T-helper 2 cell treated with Interferon-gamma antibody and Interleukin-4, amounts not matched to agents 5 μg/mL and 100 μg/mL, for 36 hours (primary cell): ENCODE measurements around the gene CHMP1B.

Source experiments
- DNase-seq: peaks from one replicate; pipeline ENCODE4 v3.0.0; 2021; ENCODE audit warnings: low spot score
- H3K27ac Mint-ChIP-seq: one replicate; pipeline ENCODE4 v1.8.0; 2021; ENCODE audit warnings: mild to moderate bottlenecking, mixed read lengths
- H3K27me3 Mint-ChIP-seq: one replicate; pipeline ENCODE4 v1.8.0; 2021; ENCODE audit warnings: low read depth, mixed read lengths
- H3K36me3 Mint-ChIP-seq: one replicate; pipeline ENCODE4 v1.8.0; 2021; ENCODE audit warnings: low read depth, mixed read lengths
- H3K4me1 Mint-ChIP-seq: one replicate; pipeline ENCODE4 v1.8.0; 2021; ENCODE audit warnings: low read depth, mixed read lengths
- H3K4me3 Mint-ChIP-seq: one replicate; pipeline ENCODE4 v1.8.0; 2022; ENCODE audit warnings: mild to moderate bottlenecking, moderate library complexity, mixed read lengths
- H3K9me3 Mint-ChIP-seq: one replicate; pipeline ENCODE4 v1.8.0; 2021; ENCODE audit warnings: mixed read lengths

CHMP1B gene

DNA sequence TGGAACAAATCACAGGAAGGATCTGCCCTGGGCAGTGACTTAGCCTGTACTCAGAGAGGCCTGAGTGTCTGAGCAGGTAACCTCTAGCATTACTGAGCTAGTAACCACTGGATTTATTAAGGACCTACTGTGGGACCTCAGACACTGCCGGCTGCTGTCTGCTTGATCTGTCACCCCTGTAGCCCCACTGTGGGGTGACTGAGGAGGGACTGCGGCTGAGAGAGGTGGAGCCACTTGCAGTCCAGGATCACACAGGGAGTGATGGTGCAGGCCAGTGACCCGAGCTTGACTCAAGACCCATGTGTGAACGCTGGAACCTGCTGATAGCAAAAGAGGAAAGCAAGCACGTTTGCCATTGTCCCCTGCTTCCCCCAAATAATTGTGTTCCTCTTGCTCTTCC lies 15.6 kb downstream of the CHMP1B start:
- Mint-ChIP-seq H3K9me3 (no peaks in the 10 kb centered on the region), H3K27me3 (peaks cover 2% of the 10 kb centered on the region), H3K4me3 (no peak overlapping the region), H3K27ac (no peak overlapping the region), H3K36me3 (no peaks in the 10 kb centered on the region), H3K4me1 (no peaks in the 10 kb centered on the region)
- DNase-seq, result no peak

DNA sequence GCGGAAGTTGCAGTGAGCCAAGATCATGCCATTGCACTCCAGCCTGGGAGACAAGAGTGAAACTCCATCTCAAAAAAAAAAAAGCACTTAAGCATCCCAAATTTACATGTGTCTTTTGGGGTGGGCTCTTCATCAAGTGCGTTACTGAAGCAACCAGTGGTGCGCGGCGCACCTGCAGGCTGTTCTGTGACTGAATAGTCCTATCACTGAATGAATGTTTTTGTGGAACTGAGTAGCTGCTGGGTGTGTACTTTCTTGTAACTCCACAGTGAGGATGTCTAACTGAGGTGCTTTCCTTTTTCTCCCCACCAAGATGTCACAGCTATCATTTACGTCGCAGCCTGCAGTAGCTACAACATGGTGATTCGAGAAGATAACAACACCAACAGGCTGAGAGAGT lies 17.0 kb downstream of the CHMP1B start:
- no peaks in the 10 kb centered on the region for H3K9me3 Mint-ChIP-seq
- H3K27ac Mint-ChIP-seq, result no peak overlapping the region
- no peaks in the 10 kb centered on the region for H3K4me1 Mint-ChIP-seq
- no peaks in the 10 kb centered on the region for H3K36me3 Mint-ChIP-seq
- DNase-seq, result no peak
- no peak overlapping the region for H3K4me3 Mint-ChIP-seq
- H3K27me3 Mint-ChIP-seq, result peaks cover 2% of the 10 kb centered on the region

DNA sequence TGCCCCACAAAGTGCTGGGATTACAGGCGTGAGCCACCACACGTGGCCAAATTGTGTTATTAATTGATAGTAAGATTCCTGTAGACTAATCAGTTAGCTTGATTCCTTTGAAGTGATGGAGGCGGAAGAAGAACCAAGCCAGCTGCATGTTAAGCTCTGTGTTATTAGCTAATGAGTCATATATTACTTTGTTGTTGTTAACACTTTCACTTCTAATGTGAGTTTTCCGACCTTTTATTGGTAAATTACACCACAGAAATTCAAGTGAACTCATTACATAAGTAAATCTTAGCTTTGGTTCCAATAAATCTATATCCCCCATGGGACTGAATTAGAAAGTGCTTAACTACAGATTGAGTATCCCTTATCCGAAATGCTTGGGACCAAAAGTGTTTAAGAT lies 20.3 kb downstream of the CHMP1B start:
- Mint-ChIP-seq H3K9me3 (no peaks in the 10 kb centered on the region), H3K4me3 (no peak overlapping the region), H3K27ac (no peak overlapping the region), H3K36me3 (no peaks in the 10 kb centered on the region), H3K27me3 (peaks cover 2% of the 10 kb centered on the region), H3K4me1 (no peaks in the 10 kb centered on the region)
- no peak for DNase-seq

- no peaks in the 10 kb centered on the region for H3K9me3 Mint-ChIP-seq
- DNase-seq, result no peak
- no peak overlapping the region for H3K27ac Mint-ChIP-seq
- no peaks in the 10 kb centered on the region for H3K36me3 Mint-ChIP-seq
- H3K4me3 Mint-ChIP-seq, result no peak overlapping the region
- H3K27me3 Mint-ChIP-seq, result peaks cover 2% of the 10 kb centered on the region
- no peaks in the 10 kb centered on the region for H3K4me1 Mint-ChIP-seq
These were observed 21.4 kb downstream of the CHMP1B start for GRCh38 chr18:11872479-11873136.

DNA sequence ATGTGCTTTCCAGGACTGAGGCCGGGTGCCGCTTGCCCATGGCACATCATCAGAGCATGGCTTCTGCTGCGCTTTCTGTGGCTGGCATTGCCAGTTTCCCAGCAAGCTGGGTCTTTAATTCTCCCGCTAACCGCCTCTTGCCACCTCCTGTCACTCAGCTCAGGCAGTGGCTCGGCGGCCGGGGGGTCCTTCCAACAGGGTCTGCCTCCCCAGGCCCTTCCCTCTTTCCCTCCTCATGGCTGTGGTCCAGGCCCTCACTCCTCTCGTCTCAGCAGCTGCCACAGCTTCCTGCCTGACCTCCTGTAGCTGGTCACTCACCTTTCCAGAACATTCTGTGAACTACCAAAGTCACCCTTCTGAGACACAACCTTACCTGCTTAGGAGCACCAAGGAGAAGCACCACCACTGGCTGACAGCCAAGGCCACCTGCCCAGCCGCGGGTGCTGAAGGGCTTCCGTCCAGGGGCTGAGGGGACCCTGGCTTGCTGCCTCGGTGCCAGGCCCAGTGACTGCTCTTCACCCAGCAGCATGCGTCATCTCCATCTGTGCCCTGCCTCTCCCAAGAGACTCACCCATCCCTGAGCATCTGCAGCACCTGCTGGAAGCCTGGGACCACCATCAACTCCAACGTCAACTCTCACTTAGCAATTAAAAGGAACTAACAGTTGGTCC lies 22.6 kb downstream of the CHMP1B start:
- Mint-ChIP-seq H3K4me1 (no peaks in the 10 kb centered on the region), H3K4me3 (no peak overlapping the region), H3K36me3 (no peaks in the 10 kb centered on the region), H3K27ac (no peak overlapping the region), H3K9me3 (no peaks in the 10 kb centered on the region), H3K27me3 (peaks cover 2% of the 10 kb centered on the region)
- no peak for DNase-seq

- Mint-ChIP-seq H3K36me3 (no peaks in the 10 kb centered on the region), H3K9me3 (no peaks in the 10 kb centered on the region), H3K4me3 (no peak overlapping the region), H3K27ac (no peak overlapping the region), H3K27me3 (peaks cover 2% of the 10 kb centered on the region), H3K4me1 (no peaks in the 10 kb centered on the region)
- no peak for DNase-seq
These were observed 23.5 kb downstream of the CHMP1B start for GRCh38 chr18:11874676-11875075.

GRCh38 chr18:11877497-11878135 lies 26.4 kb downstream of the CHMP1B start:
- Mint-ChIP-seq H3K4me1 (no peaks in the 10 kb centered on the region), H3K27ac (no peak overlapping the region), H3K4me3 (no peak overlapping the region), H3K36me3 (peaks cover under 1% of the 10 kb centered on the region), H3K9me3 (no peaks in the 10 kb centered on the region), H3K27me3 (no peaks in the 10 kb centered on the region)
- DNase-seq, result no peak

GRCh38 chr18:11880586-11881304 lies 29.5 kb downstream of the CHMP1B start:
- Mint-ChIP-seq H3K4me1 (peaks cover 6% of the 10 kb centered on the region), H3K27ac (no peak overlapping the region), H3K9me3 (no peaks in the 10 kb centered on the region), H3K27me3 (no peaks in the 10 kb centered on the region), H3K4me3 (no peak overlapping the region), H3K36me3 (peaks cover 13% of the 10 kb centered on the region)
- no peak for DNase-seq

GRCh38 chr18:11882636-11883035 lies 31.4 kb downstream of the CHMP1B start:
- no peak overlapping the region for H3K27ac Mint-ChIP-seq
- H3K27me3 Mint-ChIP-seq, result no peaks in the 10 kb centered on the region
- H3K36me3 Mint-ChIP-seq, result peaks cover 22% of the 10 kb centered on the region
- peaks cover 15% of the 10 kb centered on the region for H3K4me1 Mint-ChIP-seq
- DNase-seq, result no peak
- no peak overlapping the region for H3K4me3 Mint-ChIP-seq
- no peaks in the 10 kb centered on the region for H3K9me3 Mint-ChIP-seq

- no peak overlapping the region for H3K27ac Mint-ChIP-seq
- H3K9me3 Mint-ChIP-seq, result no peaks in the 10 kb centered on the region
These were observed 31.9 kb downstream of the CHMP1B start for GRCh38 chr18:11883153-11883552.

GRCh38 chr18:11884396-11885030 lies 33.3 kb downstream of the CHMP1B start:
- no peak overlapping the region for H3K4me3 Mint-ChIP-seq
- DNase-seq, result no peak
- peaks cover 35% of the 10 kb centered on the region for H3K36me3 Mint-ChIP-seq
- no peaks in the 10 kb centered on the region for H3K27me3 Mint-ChIP-seq
- H3K9me3 Mint-ChIP-seq, result no peaks in the 10 kb centered on the region
- H3K4me1 Mint-ChIP-seq, result peaks cover 22% of the 10 kb centered on the region
- no peak overlapping the region for H3K27ac Mint-ChIP-seq

More at GRCh38 chr18:11883153-11883552, 31.9 kb downstream of the CHMP1B start:
- Mint-ChIP-seq H3K4me1 (peaks cover 20% of the 10 kb centered on the region), H3K4me3 (no peak overlapping the region), H3K36me3 (peaks cover 25% of the 10 kb centered on the region), H3K27me3 (no peaks in the 10 kb centered on the region)
- no peak for DNase-seq

GRCh38 chr18:11885278-11885947 lies 34.2 kb downstream of the CHMP1B start:
- Mint-ChIP-seq H3K36me3 (peaks cover 38% of the 10 kb centered on the region), H3K4me3 (no peak overlapping the region), H3K27me3 (no peaks in the 10 kb centered on the region), H3K4me1 (peaks cover 22% of the 10 kb centered on the region), H3K9me3 (no peaks in the 10 kb centered on the region), H3K27ac (no peak overlapping the region)
- DNase-seq, result no peak

DNA sequence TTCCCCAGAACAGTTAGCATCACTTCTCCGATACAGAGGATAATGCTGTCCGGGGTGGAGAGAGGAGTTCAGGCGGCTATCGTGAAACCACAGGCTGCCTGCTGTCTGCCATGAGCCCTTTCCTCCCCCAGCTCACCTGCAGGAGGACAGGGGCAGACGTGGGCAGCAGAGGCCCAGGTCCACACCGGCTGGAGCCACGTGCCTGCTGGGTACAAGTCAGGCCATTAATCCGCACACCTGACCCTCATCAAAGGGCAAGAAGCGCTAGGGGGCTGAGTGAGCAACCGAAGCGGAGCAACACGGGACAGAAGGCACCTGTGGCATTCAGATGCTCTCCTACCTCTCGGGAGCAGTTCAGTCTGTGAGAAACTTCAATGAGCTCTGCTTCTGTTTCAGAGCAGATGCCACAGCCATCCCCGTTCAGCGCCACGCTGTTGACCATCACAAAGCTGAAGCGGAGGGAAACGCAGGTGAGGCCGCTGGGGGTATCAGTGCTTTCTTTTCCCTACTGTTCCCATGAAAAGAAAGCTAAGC lies 35.4 kb downstream of the CHMP1B start:
- Mint-ChIP-seq H3K36me3 (peaks cover 42% of the 10 kb centered on the region), H3K9me3 (no peaks in the 10 kb centered on the region), H3K27ac (no peak overlapping the region), H3K4me3 (no peak overlapping the region), H3K27me3 (no peaks in the 10 kb centered on the region), H3K4me1 (peaks cover 22% of the 10 kb centered on the region)
- no peak for DNase-seq
